Fibroblast of pulmonary artery (primary cell): ENCODE results near the gene SLC6A7.

Experiments
- DNase-seq: peaks from one replicate; pipeline ENCODE4 v3.0.0-alpha.2; 2010; ENCODE audit warnings: low read depth
- H3K4me3 ChIP-seq: replicated peaks from 2 replicates; pipeline ENCODE4 v1.5.1; 2011; ENCODE audit warnings: low read depth, mild to moderate bottlenecking, control low read depth, low read length, moderate library complexity
- CTCF ChIP-seq: IDR thresholded peaks from 2 replicates; pipeline ENCODE4 v1.5.1; 2011; ENCODE audit warnings: mild to moderate bottlenecking, control low read depth, low read length, inconsistent platforms; ENCODE audit errors: missing control alignments

SLC6A7 gene

GRCh38 chr5:150178262-150178661, 11.6 kb upstream of the SLC6A7 start:
- DNase-seq, result no peak
- H3K4me3 ChIP-seq, result no peak overlapping the region

GRCh38 chr5:150179019-150179620, 10.7 kb upstream of the SLC6A7 start:
- H3K4me3 ChIP-seq, result no peak overlapping the region
- no peak for DNase-seq
- TF ChIP-seq CTCF, result no peak

More at GRCh38 chr5:150178262-150178661, 11.6 kb upstream of the SLC6A7 start:
- no peak for TF ChIP-seq CTCF

- peak; percentile 30 for DNase-seq
- no peak for TF ChIP-seq CTCF
- no peak overlapping the region for H3K4me3 ChIP-seq
Measured at GRCh38 chr5:150180241-150181026, 9.4 kb upstream of the SLC6A7 start.

- H3K4me3 ChIP-seq, result no peak overlapping the region
- no peak for DNase-seq
- TF ChIP-seq CTCF, result no peak
Measured at GRCh38 chr5:150181027-150181426, 8.8 kb upstream of the SLC6A7 start.

- H3K4me3 ChIP-seq, result no peak overlapping the region
- TF ChIP-seq CTCF, result no peak
- DNase-seq, result no peak
Measured at GRCh38 chr5:150181766-150182545, 7.9 kb upstream of the SLC6A7 start.

- no peak overlapping the region for H3K4me3 ChIP-seq
- DNase-seq, result no peak
- no peak for TF ChIP-seq CTCF
Measured at GRCh38 chr5:150182774-150183173, 7.1 kb upstream of the SLC6A7 start.
